Medulla oblongata (tissue), 1 donor: ENCODE results near the gene RAPGEF4.
"Not testable (repeated sequence)": the region's sequence is repeated elsewhere in the genome, so short reads cannot be mapped to it uniquely, and the experiment has no call there.

Source experiments
- DNase-seq: peaks from one replicate; pipeline ENCODE4 v3.0.0-alpha.2; 2015; ENCODE audit errors: extremely low spot score

RAPGEF4 gene

DNA sequence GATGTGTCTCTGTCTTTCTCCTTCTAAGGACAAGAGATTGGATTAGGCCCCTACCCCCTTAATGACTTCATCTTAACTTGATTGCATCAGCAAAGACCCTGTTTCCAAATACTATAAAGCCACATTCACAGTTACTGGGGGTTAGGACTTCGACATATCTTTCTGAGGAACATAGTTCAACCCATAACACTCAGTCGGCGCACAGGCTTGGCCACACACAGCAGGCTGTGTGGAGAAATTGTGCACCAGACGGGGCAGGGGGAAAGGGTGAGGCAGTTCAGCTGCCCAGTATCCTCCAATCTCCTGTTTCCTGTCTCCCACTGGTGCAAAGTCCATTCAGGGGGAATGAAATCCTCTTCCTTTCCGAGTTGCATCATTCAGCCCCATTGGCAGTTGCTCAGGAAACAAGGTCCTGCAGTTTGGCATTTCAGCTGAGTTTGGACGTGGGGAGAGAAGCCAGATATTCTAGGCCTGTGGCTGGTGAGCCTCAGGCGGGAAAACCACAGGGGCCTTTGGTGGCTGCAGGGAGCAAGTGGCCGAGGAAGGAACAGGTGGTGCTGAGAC lies 9.4 kb upstream of the RAPGEF4 start:
- DNase-seq: peak; percentile 6

DNA sequence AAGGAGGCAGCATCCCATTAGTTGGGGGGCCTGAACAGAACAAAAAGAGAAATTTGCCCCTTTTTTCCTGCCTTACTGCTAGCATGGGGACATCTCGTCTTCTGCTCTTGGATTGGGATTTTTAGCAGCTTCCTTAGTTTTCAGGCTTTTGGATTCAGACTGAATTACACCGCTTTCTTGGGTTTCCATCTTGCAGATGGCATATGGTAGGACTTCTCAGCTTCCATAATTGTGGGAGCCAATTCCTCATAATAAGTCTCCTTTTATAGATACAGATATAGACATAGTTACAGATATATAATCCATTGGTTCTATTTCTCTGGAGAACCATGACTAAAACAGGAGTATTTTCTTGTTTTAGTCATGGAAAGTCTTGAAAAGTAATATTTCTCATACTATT lies 5.2 kb upstream of the RAPGEF4 start:
- DNase-seq: no peak

DNA sequence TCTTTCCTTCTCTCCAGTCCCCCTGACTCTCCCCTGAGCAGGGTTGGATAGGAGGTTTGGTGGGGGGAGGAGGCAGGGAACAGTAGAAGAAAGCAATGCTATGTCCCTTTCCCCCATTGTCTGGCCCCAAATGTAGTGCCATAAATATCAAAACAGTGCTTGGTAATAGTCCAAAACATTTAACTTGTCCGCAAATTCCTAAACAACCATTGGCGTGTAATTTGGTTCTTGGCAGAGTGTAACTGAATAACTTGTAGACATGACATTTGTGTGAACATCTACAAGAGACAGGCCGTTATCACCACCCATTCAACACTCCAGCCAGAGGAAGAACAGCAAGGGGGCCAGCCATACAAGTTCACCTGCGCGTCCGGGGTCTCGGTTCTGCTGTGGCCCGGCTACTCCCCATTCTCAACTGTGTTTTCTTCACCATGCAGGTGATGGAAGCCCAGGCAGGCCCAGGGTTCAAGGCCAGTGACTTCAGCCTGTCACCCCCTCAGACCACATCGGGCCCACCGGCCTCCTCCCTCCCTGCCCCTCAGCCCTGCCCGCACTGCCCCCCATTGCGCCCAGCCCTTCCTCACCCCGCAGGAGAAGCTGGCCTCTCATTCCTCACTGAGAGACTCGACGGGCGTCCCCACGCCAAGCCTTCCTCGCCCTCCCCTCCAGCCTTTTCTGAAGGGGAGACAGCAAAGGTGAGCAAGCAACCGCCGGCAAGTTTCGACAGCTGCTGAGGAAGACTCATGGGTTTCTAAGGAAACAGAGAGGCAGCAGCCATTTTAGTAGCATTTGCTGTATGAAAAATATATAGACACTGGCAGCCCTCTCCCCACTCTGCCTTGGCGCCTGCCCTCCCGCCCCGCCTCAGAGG lies 699 bp upstream of the RAPGEF4 start:
- no peak for DNase-seq

DNA sequence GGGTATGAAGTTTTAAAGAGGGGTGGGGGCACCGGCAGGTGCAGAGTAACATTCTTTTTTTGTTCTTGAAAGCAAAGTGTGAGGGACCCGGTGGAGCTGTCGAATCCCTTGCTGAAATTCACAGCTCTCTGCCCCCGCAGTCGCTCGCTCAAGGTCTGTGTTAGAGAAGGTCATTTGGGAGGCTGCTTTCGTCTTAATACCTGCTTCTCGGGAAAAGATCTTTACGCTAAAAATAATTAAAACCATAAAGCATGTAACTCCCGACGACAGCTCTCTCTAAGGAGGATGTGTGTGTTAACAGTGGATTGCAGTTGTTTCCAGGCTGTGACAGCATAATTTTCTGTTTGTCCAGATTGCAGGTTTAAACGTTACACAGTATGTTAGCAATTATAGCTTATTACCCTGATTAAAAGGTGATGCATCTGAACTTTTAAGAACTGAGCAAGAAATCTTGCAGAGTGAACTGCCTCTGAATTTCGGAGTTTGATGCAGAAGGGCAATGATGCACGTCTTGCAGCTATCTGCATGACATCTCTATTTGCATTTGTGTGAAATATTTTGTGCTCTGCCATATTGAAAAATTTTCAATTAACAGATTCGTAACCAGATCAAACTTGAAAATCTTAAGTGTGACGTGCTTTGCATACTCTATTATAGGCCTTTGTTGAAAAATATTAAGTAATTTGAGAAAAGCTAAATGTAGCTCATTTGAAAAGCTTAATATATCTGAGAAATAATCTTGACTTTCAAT lies 954 bp downstream of the RAPGEF4 start:
- no peak for DNase-seq

DNA sequence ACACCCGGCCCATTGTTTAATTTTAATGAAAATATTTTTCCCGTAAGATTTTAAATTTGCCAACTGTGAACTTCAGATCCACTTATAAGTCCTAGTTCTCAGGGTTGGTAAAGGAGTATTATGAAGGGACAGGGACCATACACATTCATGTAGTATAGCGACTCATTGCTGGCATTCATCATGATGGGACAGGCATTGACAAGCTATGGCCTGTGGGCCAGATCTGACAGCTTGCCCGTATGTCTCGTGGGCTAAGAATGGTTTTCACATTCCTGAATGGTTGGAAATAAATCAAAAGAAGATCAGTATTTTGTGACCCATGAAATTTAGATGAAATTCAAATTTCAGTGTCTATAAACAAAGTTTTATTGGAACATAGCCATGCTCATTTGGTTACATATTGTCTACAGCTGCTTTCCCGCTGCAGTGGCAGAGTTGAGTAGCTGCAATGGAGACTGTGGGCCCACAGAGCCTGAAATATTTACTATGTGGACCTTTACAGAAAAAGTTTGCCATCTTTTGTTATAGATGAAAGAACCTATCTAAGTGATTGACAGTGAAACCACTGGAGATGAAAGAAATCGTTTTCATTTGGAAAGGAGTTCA lies 4.1 kb downstream of the RAPGEF4 start:
- DNase-seq: no peak

DNA sequence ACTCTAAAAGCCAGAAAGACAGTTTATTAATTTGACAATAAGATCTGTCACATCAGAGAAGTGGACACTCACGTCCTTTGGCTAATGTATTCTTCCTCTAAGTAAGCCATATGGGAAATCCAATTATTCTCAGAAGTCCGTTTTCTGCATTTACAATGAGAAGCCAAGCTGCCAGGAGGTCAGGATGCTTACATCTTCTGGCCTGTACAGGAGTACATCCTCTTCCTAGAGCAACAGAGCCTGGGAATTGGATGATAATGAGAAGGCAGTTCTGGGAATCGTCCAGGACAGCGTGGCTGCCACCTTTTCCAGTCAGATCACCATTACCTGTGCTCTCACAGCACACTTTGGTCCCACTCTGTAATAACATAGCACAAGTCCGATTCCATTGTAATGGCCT lies 5.2 kb downstream of the RAPGEF4 start:
- DNase-seq: no peak

DNA sequence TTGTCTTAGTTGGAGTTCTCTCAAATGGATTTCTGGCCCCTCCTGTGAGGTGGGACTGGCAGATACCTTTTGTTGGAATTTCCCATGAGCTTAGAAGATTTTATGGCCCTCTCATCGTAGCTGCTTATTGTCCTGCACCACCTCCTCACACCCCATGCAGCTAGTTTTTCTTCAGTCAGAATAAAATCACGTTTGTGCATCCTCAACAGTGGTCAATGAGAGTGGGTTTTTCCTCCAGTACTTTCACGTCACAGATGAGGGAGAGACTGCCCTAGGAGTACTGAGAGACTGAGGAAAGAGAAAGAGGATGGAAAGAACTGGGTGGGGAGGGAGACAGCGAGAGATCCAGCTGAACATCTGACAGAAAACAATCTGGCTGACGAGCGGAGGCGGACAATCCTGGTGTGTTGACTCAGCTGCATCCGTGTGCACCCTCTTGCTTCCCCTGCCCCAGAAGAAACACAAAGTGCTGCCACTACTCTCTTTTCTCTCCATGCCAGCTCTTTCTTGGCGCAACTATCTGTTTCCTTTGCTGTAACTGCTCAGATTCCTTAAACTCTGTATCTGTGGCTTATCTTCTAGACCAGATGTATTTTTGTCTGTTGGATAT lies 7.4 kb downstream of the RAPGEF4 start:
- no peak for DNase-seq

DNA sequence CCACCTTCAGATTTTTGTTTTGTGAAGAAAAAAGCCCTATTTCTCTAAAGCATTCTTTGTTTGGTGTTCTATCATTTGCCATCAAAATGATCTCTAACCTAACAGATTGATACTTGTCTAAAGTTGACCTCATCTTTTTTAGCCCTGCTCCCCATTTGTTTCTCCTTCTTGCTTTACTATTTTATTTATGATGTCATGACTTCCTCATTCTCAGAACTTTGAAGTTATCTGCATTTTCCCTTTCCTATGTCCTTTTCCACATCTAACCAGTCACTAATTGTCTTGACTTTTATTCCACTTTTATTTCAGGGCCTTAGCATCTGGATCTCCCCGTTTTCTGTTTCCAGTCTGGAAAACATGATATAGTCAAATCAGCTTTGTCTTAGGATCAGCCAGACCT lies 8.3 kb downstream of the RAPGEF4 start:
- DNase-seq: no peak

DNA sequence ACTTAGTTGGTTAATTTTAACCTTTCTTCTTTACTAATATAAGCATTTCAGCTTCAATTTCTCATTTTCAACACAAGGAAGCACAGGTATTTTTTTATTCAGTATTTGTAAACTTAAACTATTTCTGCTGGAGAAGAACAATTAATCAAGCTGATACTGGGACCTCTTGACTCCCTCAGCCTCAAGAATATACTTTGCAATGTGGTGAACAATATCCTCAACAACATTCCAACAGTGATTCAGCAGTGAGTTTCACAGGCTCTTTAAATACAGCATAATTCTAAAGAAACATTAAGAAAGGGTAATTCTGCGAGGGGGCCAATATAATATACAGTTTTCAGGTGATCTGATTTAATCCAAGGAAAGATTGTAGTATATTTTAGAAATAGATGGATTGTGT lies 10.0 kb downstream of the RAPGEF4 start:
- no peak for DNase-seq

DNA sequence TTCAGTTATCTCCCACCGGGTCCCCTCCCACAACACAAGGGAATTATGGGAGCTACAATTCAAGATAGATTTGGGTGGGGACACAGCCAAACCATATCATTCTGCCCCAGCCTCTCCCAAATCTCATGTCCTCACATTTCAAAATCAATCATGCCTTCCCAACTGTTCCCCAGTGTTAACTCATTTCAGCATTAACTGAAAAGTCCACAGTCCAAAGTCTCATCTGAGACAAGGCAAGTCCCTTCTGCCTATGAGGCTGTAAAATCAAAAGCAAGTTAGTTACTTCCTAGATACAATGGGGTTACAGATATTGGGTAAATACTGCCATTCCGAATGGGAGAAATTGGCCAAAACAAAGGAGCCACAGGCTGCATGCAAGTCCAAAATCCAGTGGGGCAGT lies 12.9 kb downstream of the RAPGEF4 start:
- DNase-seq: not testable (repeated sequence)

DNA sequence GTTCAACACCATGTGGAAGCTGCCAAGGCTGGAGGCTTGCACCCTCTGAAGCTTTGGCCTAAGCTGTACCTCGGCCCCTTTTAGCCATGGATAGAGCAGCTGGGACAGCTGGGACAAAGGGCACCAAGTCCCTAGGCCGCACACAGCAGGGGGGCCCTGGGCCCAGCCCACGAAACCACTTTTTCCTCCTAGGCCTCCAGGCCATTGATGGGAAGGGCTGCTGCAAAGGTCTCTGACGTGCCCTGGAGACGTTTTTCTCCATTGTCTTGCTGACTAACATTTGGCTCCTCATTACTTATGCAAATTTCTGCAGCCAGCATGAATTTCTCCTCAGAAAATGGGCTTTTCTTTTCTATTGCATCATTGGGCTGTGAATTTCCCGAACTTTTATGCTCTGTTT lies 13.7 kb downstream of the RAPGEF4 start:
- no peak for DNase-seq

DNA sequence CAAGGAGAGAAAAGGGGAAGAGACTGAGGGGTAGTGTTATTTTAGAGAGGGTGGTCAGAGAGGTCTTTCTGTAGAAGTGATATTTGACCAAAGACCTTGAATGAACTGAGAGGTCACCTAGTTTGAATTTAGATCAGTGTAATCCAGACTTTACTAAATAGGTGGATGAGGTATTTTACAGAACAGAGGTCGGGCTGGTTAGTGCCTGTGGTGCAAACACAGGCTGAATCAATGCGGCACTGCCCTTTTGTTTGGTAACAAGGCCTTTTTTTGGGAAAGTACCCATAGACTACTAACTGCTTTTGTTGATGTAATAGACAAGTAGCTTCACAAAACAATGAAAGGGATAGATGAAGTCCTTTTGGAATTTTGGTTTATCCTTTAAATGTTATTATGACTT lies 15.9 kb downstream of the RAPGEF4 start:
- DNase-seq: no peak

DNA sequence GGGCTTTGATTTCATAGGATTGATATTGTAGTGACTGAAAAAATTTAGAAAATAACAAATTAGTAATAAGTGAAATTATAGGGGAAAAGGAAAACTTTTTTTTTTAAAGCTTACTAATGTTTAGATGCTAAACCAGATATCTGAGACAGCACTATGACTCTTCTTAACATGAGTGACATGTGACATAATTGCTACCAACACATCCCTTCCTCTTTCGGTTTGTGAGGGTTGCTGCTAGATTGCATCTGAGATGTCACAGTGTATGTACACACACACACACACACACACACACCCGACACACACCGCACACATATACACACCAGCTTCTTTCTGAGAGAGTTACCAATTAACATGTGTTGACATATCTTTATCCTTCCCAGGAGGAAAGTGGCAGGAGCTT lies 18.0 kb downstream of the RAPGEF4 start:
- no peak for DNase-seq

DNA sequence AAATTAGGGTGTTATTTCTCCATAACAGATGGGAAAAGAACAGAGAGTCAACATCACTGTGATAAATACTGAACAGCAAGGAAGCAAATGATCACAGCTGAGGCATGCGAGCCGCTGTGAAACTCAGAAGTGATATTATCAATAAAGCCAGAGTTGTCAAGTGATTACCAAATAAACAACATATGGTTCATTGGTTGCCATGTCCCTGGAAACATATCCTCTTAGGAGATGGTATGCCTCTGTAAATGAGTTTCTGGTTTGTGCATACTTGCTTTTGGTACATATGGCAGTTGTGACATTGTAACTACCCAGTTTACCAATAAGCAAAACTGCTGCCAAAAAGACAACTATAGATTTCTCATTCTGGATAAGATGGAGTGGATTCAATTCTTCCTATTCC lies 23.8 kb downstream of the RAPGEF4 start:
- no peak for DNase-seq

DNA sequence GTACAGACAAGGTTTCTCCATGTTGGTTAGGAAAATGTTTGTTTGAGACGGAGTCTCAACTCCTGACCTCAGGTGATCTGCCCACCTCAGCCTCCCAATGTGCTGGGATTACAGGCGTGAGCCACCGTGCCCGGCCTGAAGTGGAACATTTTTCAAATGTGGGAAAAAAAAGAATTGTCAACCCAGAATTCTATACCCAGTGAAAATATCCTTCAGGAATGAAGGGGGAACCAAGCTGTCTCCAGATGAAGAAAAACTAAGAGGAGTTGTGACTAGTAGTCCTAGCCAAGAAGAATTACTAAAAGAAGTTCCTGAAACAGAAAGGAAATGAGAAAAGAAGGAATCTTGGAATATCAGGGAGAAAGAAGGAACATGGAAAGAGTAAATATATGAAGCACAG lies 25.7 kb downstream of the RAPGEF4 start:
- DNase-seq: no peak

DNA sequence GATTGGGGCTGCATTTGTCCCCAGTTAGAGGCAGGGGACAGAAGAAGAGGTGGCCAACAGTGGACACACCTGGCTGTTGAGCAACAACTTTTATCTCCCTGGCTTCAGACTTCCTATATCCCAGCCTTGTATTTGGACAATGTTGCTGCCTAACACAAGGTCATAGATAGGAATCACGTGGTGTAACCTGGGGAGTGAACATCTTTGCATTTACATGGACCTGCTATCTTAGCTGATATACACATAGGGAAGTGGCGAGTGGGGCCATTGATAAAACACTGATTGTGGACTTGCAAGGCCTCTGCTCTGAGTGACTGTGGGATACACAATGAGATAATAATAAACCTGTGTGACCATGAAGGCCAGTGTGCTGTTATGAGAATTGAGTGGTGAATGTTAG lies 26.9 kb downstream of the RAPGEF4 start:
- DNase-seq: no peak

DNA sequence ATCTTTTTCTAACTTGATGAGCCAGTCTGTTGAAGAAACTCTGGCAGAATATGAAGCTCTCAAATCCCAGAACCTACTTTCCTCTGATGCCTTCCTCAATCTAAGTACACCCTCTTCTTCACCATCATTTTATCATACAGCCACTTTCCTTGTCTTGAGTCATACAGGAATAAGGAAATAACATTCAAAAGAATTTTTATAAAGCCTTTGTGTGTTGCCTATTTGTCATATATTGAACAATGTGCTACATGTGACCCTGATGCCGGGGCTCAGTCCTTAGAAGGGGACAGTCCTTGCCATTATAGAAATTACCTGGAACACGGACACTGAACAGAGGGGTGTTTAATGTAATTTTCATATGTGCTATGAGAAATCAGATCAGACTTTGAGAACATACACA lies 27.4 kb downstream of the RAPGEF4 start:
- no peak for DNase-seq

DNA sequence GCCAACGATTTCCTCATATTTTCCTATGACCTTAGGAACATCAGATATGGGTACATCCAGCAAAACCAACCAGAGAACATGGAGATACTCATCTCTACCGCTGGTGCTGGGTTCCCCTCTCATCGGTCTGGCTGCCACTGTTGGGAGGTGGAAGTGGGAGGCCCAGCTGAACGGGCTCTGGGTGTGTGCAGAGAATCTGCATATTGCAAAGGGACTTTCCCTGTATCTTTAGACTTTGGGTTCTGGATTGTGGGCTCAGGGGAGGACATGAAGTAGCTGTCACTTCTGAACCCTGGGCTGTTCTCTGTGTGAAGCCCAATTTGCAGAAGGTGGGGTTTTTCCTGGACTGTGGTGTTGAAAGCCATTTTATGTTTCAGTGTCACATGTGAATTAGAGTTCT lies 30.0 kb downstream of the RAPGEF4 start:
- no peak for DNase-seq

DNA sequence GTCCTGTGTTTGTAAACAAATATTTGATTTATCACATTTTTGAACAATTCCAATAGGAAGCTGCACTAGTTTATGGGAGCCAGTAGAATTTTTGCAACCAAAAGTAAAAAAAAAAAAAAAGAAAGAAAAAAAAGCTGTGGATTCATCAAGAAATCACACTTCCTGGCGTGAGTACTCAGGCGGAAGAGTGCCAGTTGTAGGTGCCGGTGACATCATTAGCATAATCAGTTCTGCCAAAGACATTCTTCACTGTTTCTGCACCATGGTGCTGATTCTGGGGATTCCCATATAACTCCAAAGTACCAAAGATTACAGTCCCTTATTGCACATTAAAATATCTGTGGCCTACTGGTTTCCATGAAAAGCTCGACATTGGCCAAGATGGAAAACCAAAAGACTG lies 32.8 kb downstream of the RAPGEF4 start:
- no peak for DNase-seq

DNA sequence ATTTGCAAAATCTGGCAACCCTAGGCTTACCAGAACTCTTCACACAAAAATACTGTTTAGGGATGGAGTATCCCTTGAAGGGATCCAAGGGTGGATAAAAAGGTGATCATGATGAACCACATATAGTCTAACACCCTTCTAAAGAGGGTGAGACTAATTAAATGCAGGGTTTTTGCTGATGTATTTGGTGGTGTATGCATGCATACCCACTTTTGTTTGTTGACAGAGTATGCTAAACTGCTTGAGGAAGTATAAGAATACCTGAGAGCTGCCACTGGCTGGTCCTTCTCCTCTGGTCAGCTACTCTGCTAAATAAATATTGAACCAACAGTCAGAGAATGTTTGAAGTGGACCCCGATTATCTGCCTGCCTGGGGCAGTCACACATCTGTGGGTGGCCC lies 34.2 kb downstream of the RAPGEF4 start:
- no peak for DNase-seq

DNA sequence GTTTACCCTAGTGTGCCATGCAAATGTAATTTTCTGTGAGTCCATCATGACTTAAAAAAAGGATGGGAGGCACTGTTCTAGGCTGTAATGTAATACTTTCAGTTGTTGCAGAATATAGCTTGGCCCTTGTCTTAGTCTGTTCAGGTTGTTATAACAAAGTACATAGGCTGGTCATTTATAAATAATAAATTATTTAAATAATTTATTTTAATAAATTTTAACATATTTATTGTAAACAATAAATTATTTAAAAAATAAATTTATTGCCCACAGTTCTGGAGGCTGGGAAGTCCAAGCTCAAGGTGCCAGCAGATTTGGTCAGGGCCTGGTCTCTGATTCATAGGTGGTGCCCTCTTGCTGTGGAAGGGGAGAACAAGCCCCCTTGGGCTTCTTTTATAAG lies 35.2 kb downstream of the RAPGEF4 start:
- DNase-seq: no peak

DNA sequence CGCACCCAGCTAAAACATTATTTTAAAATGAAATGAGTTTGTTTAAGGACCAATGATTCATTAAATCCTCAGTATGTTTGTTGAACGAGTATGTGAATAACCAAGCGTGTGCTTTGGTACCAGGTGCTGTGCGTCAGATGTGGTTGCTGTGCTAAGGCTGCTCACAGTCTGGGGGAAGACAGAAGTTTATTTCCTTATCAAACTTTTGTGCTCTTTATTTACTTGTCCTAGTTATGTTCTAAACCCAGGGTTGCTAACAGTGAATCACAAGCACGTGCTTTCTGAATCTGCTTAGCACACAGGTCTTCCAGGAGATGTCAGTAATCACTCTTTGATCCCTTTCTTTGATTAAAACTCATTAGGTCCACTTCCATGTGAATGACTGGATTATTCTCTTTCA lies 37.0 kb downstream of the RAPGEF4 start:
- DNase-seq: no peak
